HL-60 (cell line): ENCODE measurements around the gene SCML2.

Source experiments
- DNase-seq, 2 experiments: peaks; one replicate each; pipeline ENCODE4 v3.0.0-alpha.2; 2010 to 2020; ENCODE audit warnings: low read depth in 1 of 2, low spot score in 1 of 2
- H3K27ac ChIP-seq: fragments of 250-450 bp; sonication (Bioruptor Pico); replicated peaks from 2 replicates; pipeline ENCODE4 v1.5.1; 2020; ENCODE audit warnings: mild to moderate bottlenecking, moderate library complexity
- H3K27me3 ChIP-seq: fragments of 250-450 bp; sonication (Bioruptor Pico); 2 replicates; pipeline ENCODE4 v1.5.1; 2021; ENCODE audit warnings: mild to moderate bottlenecking, moderate library complexity; ENCODE audit not compliant: insufficient read depth, poor library complexity, severe bottlenecking
- H3K4me3 ChIP-seq: replicated peaks from 2 replicates; pipeline ENCODE4 v1.5.1; 2011; ENCODE audit warnings: mild to moderate bottlenecking, control low read depth, low read length; ENCODE audit not compliant: insufficient read depth
- CTCF ChIP-seq: IDR thresholded peaks from one replicate; pipeline ENCODE4 v1.5.1; 2011; ENCODE audit warnings: low read length, control low read depth, inconsistent platforms; ENCODE audit not compliant: insufficient read depth
- GABPA ChIP-seq: IDR thresholded peaks from 2 replicates; pipeline ENCODE4 v1.6.1; 2012; ENCODE audit warnings: low read depth
- POLR2AphosphoS5 ChIP-seq: IDR thresholded peaks from 2 replicates; pipeline ENCODE4 v1.6.1; 2012; ENCODE audit warnings: low read depth
- REST ChIP-seq: IDR thresholded peaks from 2 replicates; pipeline ENCODE4 v1.6.1; 2012; ENCODE audit warnings: low read depth; ENCODE audit not compliant: insufficient replicate concordance
- SPI1 ChIP-seq: IDR thresholded peaks from 2 replicates; pipeline ENCODE4 v1.6.1; 2012; ENCODE audit warnings: low read depth, mild to moderate bottlenecking, borderline replicate concordance

SCML2 gene

GRCh38 chrX:18351784-18352183 lies 2.7 kb downstream of the SCML2 start:
- Histone ChIP-seq H3K27me3 (no peaks in the 10 kb centered on the region), H3K4me3 (no peak overlapping the region), H3K27ac (no peak overlapping the region)
- TF ChIP-seq REST, result no peak
- no peak for TF ChIP-seq GABPA
- TF ChIP-seq SPI1, result no peak
- TF ChIP-seq POLR2AphosphoS5, result no peak
- no peak for TF ChIP-seq CTCF
- DNase-seq, result peak in 1 of 2 experiments; percentile 26

GRCh38 chrX:18348047-18348446 lies 6.4 kb downstream of the SCML2 start:
- TF ChIP-seq REST, result no peak
- no peak for TF ChIP-seq GABPA
- TF ChIP-seq POLR2AphosphoS5, result no peak
- no peak for TF ChIP-seq CTCF
- TF ChIP-seq SPI1, result no peak
- DNase-seq, result no peak
- Histone ChIP-seq H3K27me3 (no peaks in the 10 kb centered on the region), H3K27ac (no peak overlapping the region), H3K4me3 (no peak overlapping the region)

GRCh38 chrX:18309401-18309800 lies 45.1 kb downstream of the SCML2 start:
- no peak for DNase-seq
- no peak for TF ChIP-seq GABPA
- no peak for TF ChIP-seq SPI1
- TF ChIP-seq POLR2AphosphoS5, result no peak
- TF ChIP-seq REST, result no peak
- TF ChIP-seq CTCF, result no peak
- no peak overlapping the region for H3K4me3 ChIP-seq
- H3K27me3 ChIP-seq, result no peaks in the 10 kb centered on the region
- no peak overlapping the region for H3K27ac ChIP-seq
